HepG2 (cell line): ENCODE measurements around the gene SOBP. TPM values are rescaled to one million over a fixed set of nuclear protein-coding genes. Genes with fewer than 3 reads are reported as not detected.

ENCODE experiments used
- ATAC-seq: fragments of 200-7000 bp; cut with Tn5 transposase; 3 replicates; pipeline ENCODE4 v1.9.1; 2020; ENCODE audit warnings: mild to moderate bottlenecking, moderate library complexity
- BruUV-seq: library from RNA; stranded (reverse); fragments of 400-500 nt; replicated peaks from 2 replicates; lab custom pipeline; 2021; lab: Mats Ljungman, UMichigan
- CTCF ChIA-PET: fragments of 300-600 bp; formaldehyde crosslinking; extraction: SDS; loops from one replicate; lab custom pipeline; 2021; ENCODE audit warnings: low total read pairs, inconsistent platforms, low intra/inter-chr PET ratio; lab: Yijun Ruan, JAX
- POLR2A ChIA-PET: fragments of 350-600 bp; sonication (Branson Sonifier 250); formaldehyde crosslinking; loops from one replicate; lab custom pipeline; 2020; ENCODE audit warnings: antibody characterized with exemption, inconsistent platforms; lab: Yijun Ruan, JAX
- DNase-seq: peaks from one replicate; pipeline ENCODE4 v3.0.0-alpha.2; 2015; ENCODE audit warnings: low spot score
- FAIRE-seq: peaks from 3 replicates; lab custom pipeline; 2011; peaks lifted over from hg19 to GRCh38; lab: Jason Lieb, UNC
- H2AFZ ChIP-seq: one replicate; pipeline ENCODE4 v1.6.1; 2011; ENCODE audit warnings: low read length, inconsistent platforms
- H3K27ac ChIP-seq: fragments of 300-600 bp; 3 replicates; pipeline ENCODE4 v1.8.0; 2011; ENCODE audit warnings: mixed run types, mild to moderate bottlenecking, mixed read lengths, low read length, inconsistent platforms; ENCODE audit not compliant: insufficient read depth; ENCODE audit errors: extremely low read length
- H3K27me3 ChIP-seq, 2 experiments: fragments of 200-600 bp in 1 of 2; 2 replicates in 1 of 2; 3 replicates in 1 of 2; pipeline versions ENCODE4 v1.6.0 to v1.8.0; 2011; ENCODE audit warnings: low read length in 2 of 2, mild to moderate bottlenecking in 2 of 2, moderate library complexity in 2 of 2, inconsistent platforms in 1 of 2; ENCODE audit not compliant: insufficient read depth in 2 of 2, control insufficient read depth in 1 of 2
- H3K36me3 ChIP-seq, 2 experiments: fragments of 200-600 bp in 1 of 2; replicated peaks in 1 of 2; 2 replicates in 1 of 2; 3 replicates in 1 of 2; pipeline versions ENCODE4 v1.5.1 to v1.8.0; 2011; ENCODE audit warnings: low read length in 2 of 2, inconsistent platforms in 1 of 2; ENCODE audit not compliant: insufficient read depth in 2 of 2, control insufficient read depth in 1 of 2
- H3K4me1 ChIP-seq: 2 replicates; pipeline ENCODE4 v1.5.1; 2012; ENCODE audit warnings: low read length, inconsistent platforms; ENCODE audit not compliant: insufficient read depth
- H3K4me2 ChIP-seq: 2 replicates; pipeline ENCODE4 v1.6.0; 2011; ENCODE audit warnings: low read depth, low read length, inconsistent platforms
- H3K4me3 ChIP-seq, 3 experiments: fragments of 200-600 bp in 1 of 3; sonication (generic), shearing (Covaris generic) in 1 of 3; replicated peaks in 1 of 3; 2 replicates each; pipeline ENCODE4 v1.5.1; 2011 to 2016; ENCODE audit warnings: low read length in 3 of 3, inconsistent platforms in 2 of 3, low read depth in 2 of 3, mild to moderate bottlenecking in 2 of 3, control low read depth in 1 of 3, mixed read lengths in 1 of 3; ENCODE audit not compliant: insufficient read depth in 1 of 3
- H3K79me2 ChIP-seq: one replicate; pipeline ENCODE4 v1.6.1; 2011; ENCODE audit warnings: low read length, inconsistent platforms; ENCODE audit not compliant: insufficient read depth
- H3K9ac ChIP-seq: 2 replicates; pipeline ENCODE4 v1.6.0; 2011; ENCODE audit warnings: mild to moderate bottlenecking, low read depth, low read length, inconsistent platforms; ENCODE audit not compliant: insufficient read depth
- H3K9me3 ChIP-seq: 2 replicates; pipeline ENCODE4 v1.5.1; 2012; ENCODE audit warnings: mild to moderate bottlenecking, low read length
- H4K20me1 ChIP-seq: 2 replicates; pipeline ENCODE4 v1.6.0; 2011; ENCODE audit warnings: inconsistent platforms, mild to moderate bottlenecking, low read length, moderate library complexity; ENCODE audit not compliant: insufficient read depth
- FOXJ3 ChIP-seq: sonication (generic); formaldehyde crosslinking; IDR thresholded peaks from 2 replicates; pipeline ENCODE4 v1.4.0; 2020; ENCODE audit warnings: missing genetic modification reagents, mild to moderate bottlenecking, borderline replicate concordance
- FOXK2 ChIP-seq: fragments of 450-650 bp; IDR thresholded peaks from 2 replicates; pipeline ENCODE4 v1.6.1; 2016
- SSRP1 ChIP-seq: IDR thresholded peaks from 2 replicates; pipeline ENCODE4 v1.6.1; 2016; ENCODE audit warnings: control low read depth
- SUZ12 ChIP-seq: fragments of 150-350 bp; IDR thresholded peaks from 2 replicates; pipeline ENCODE4 v1.6.1; 2014; ENCODE audit warnings: low read depth, low read length
- TRIM24 ChIP-seq: sonication (generic); formaldehyde crosslinking; IDR thresholded peaks from 2 replicates; pipeline ENCODE4 v1.8.0; 2022; ENCODE audit warnings: mild to moderate bottlenecking, missing genetic modification reagents
- ZBTB38 ChIP-seq: sonication (generic); formaldehyde crosslinking; IDR thresholded peaks from 2 replicates; pipeline ENCODE4 v1.5.1; 2020; ENCODE audit warnings: mild to moderate bottlenecking, missing genetic modification reagents
- ZFP41 ChIP-seq: sonication (generic); formaldehyde crosslinking; IDR thresholded peaks from 2 replicates; pipeline ENCODE4 v1.4.0; 2020; ENCODE audit warnings: mild to moderate bottlenecking, missing genetic modification reagents, borderline replicate concordance
- ZNF629 ChIP-seq: sonication (generic); formaldehyde crosslinking; conservative IDR thresholded peaks from 2 replicates; pipeline ENCODE4 v1.5.0; 2020; ENCODE audit warnings: missing genetic modification reagents
- WGBS: methylation state at CpG from one replicate; pipeline ENCODE4 v1.1.6; 2017; ENCODE audit warnings: low lambda C conversion rate; 5-methylcytosine and 5-hydroxymethylcytosine counted together
- in situ Hi-C: cut with HindIII; loops from 2 replicates; pipeline ENCODE4 v1.10.0; 2017; ENCODE audit warnings: low pct_unique_long_range_greater_than_20kb; ENCODE audit not compliant: extremely low pct_ligation_motif_present
- intact Hi-C: fragments of 100-400 bp; cut with micrococcal nuclease; formaldehyde crosslinking; loops from one replicate; pipeline ENCODE4 v1.10.0; 2022; ENCODE audit not compliant: unreplicated experiment
- polyA plus RNA-seq, 8 experiments: library from polyadenylated mRNA; depleted of rRNA in 3 of 8; stranded (reverse) in 7 of 8; unstranded in 1 of 8; fragments of >200 nt; fragmentation: Illumina TruSeq in 4 of 8; extraction: Trizol in 4 of 8; gene quantifications; 2 replicates each; pipeline versions ENCODE4 v1.2.1 to v1.2.3, GENCODE V29; 2011 to 2016; ENCODE audit warnings: low read depth in 4 of 8, missing spikeins in 1 of 8, mixed read lengths in 1 of 8; ENCODE audit not compliant: insufficient read depth in 1 of 8
- total RNA-seq, 5 experiments: library from RNA; depleted of rRNA; stranded (reverse); fragments of >200 nt; fragmentation: Illumina TruSeq; extraction: Trizol; gene quantifications; 2 replicates each; pipeline ENCODE4 v1.2.3, GENCODE V29; 2016; ENCODE audit warnings: low read depth in 1 of 5
- TF ChIP-seq, protein P1 (sequence below): sonication (generic); formaldehyde crosslinking; IDR thresholded peaks from 2 replicates; pipeline ENCODE4 v1.8.0; 2022; ENCODE audit warnings: mild to moderate bottlenecking, missing genetic modification reagents, moderate library complexity
- TF ChIP-seq, protein P2 (sequence below): sonication (generic); formaldehyde crosslinking; IDR thresholded peaks from 2 replicates; pipeline ENCODE4 v1.4.0; 2020; ENCODE audit warnings: missing genetic modification reagents, mild to moderate bottlenecking, borderline replicate concordance
- TF ChIP-seq, protein P3 (sequence below): sonication (generic); formaldehyde crosslinking; IDR thresholded peaks from 2 replicates; pipeline ENCODE4 v1.5.1; 2020; ENCODE audit warnings: mild to moderate bottlenecking, moderate library complexity, missing genetic modification reagents
- TF ChIP-seq, protein P4 (sequence below): sonication (generic); formaldehyde crosslinking; IDR thresholded peaks from 2 replicates; pipeline ENCODE4 v1.8.0; 2022; ENCODE audit warnings: mild to moderate bottlenecking, missing genetic modification reagents, moderate library complexity
- TF ChIP-seq, protein P5 (sequence below): IDR thresholded peaks from 2 replicates; pipeline ENCODE4 v1.6.1; 2016; ENCODE audit warnings: mild to moderate bottlenecking

Gene SOBP
- total and polyA plus RNA-seq, 2 of the 13 experiments (the other 11 are each of a cell fraction or from before 2014, with no cell fraction given) = 1.5 to 6.9 TPM

DNA sequence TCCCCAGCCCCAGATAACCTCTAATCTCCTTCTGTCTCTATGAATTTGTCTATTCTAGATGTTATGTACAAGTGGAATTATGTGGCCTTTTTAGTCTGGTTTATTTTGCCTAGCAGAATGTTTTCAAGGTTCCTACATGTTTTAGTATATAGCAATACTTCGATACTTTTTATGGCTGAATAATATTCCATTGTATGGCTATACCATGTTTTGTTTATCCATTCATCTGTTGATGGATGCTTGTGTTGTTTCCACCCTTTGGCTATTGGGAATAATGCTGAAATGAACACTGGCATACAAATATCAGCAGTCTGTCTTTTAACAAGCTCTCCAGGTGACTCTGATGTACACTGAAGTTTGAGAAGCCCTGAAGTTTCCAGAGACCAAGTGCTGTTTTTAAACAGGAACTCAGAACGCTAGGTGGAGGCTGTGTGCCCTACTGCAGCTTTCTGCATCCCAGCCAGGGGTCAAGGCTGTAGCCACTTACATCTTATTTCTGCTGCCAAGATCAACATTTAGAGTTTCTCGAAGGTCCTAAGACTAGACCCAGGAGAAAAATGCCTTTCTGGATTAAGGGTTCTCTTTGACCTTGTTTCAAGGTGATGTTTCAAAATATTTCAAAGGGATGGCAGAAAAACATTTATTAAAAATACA lies 123.0 kb downstream of the SOBP start:
- no peak for DNase-seq
- no peak for ATAC-seq
- no peak for FAIRE-seq

More for the DNA sequence above, 123.0 kb downstream of the SOBP start:
- no peaks in the 10 kb centered on the region for H3K79me2 ChIP-seq
- intact Hi-C loops = no loop called here
- POLR2A ChIA-PET = no interaction called here
- H3K4me2 ChIP-seq = no peak overlapping the region
- H3K4me1 ChIP-seq = peaks cover 6% of the 10 kb centered on the region; the same call in 1 of the 2 replicates
- WGBS = 100% methylated on average over 3 of the region's 3 CpGs
- H2AFZ ChIP-seq = no peak overlapping the region
- no peaks in the 10 kb centered on the region for H3K27me3 ChIP-seq
- no peaks in the 10 kb centered on the region for H3K9me3 ChIP-seq
- H4K20me1 ChIP-seq = peaks cover 5% of the 10 kb centered on the region; the same call in 1 of the 2 replicates
- no peak overlapping the region for H3K27ac ChIP-seq
- in situ Hi-C loops = no loop called here
- TF ChIP-seq FOXK2 (no peak), ZFP41 (CRISPR knock-in tag) (no peak), FOXJ3 (CRISPR knock-in tag) (no peak), ZBTB38 (CRISPR knock-in tag) (no peak), SUZ12 (no peak), SSRP1 (CRISPR knock-in tag) (no peak), ZNF629 (CRISPR knock-in tag) (no peak), TRIM24 (CRISPR knock-in tag) (no peak)
- TF ChIP-seq, protein P1, sequence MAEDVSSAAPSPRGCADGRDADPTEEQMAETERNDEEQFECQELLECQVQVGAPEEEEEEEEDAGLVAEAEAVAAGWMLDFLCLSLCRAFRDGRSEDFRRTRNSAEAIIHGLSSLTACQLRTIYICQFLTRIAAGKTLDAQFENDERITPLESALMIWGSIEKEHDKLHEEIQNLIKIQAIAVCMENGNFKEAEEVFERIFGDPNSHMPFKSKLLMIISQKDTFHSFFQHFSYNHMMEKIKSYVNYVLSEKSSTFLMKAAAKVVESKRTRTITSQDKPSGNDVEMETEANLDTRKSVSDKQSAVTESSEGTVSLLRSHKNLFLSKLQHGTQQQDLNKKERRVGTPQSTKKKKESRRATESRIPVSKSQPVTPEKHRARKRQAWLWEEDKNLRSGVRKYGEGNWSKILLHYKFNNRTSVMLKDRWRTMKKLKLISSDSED (CRISPR knock-in tag) = no peak
- TF ChIP-seq, protein P2, sequence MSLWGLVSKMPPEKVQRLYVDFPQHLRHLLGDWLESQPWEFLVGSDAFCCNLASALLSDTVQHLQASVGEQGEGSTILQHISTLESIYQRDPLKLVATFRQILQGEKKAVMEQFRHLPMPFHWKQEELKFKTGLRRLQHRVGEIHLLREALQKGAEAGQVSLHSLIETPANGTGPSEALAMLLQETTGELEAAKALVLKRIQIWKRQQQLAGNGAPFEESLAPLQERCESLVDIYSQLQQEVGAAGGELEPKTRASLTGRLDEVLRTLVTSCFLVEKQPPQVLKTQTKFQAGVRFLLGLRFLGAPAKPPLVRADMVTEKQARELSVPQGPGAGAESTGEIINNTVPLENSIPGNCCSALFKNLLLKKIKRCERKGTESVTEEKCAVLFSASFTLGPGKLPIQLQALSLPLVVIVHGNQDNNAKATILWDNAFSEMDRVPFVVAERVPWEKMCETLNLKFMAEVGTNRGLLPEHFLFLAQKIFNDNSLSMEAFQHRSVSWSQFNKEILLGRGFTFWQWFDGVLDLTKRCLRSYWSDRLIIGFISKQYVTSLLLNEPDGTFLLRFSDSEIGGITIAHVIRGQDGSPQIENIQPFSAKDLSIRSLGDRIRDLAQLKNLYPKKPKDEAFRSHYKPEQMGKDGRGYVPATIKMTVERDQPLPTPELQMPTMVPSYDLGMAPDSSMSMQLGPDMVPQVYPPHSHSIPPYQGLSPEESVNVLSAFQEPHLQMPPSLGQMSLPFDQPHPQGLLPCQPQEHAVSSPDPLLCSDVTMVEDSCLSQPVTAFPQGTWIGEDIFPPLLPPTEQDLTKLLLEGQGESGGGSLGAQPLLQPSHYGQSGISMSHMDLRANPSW = no peak
- TF ChIP-seq, protein P3, sequence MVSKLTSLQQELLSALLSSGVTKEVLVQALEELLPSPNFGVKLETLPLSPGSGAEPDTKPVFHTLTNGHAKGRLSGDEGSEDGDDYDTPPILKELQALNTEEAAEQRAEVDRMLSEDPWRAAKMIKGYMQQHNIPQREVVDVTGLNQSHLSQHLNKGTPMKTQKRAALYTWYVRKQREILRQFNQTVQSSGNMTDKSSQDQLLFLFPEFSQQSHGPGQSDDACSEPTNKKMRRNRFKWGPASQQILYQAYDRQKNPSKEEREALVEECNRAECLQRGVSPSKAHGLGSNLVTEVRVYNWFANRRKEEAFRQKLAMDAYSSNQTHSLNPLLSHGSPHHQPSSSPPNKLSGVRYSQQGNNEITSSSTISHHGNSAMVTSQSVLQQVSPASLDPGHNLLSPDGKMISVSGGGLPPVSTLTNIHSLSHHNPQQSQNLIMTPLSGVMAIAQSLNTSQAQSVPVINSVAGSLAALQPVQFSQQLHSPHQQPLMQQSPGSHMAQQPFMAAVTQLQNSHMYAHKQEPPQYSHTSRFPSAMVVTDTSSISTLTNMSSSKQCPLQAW = no peak
- TF ChIP-seq, protein P4, sequence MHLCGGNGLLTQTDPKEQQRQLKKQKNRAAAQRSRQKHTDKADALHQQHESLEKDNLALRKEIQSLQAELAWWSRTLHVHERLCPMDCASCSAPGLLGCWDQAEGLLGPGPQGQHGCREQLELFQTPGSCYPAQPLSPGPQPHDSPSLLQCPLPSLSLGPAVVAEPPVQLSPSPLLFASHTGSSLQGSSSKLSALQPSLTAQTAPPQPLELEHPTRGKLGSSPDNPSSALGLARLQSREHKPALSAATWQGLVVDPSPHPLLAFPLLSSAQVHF (CRISPR knock-in tag) = no peak
- TF ChIP-seq, protein P5, sequence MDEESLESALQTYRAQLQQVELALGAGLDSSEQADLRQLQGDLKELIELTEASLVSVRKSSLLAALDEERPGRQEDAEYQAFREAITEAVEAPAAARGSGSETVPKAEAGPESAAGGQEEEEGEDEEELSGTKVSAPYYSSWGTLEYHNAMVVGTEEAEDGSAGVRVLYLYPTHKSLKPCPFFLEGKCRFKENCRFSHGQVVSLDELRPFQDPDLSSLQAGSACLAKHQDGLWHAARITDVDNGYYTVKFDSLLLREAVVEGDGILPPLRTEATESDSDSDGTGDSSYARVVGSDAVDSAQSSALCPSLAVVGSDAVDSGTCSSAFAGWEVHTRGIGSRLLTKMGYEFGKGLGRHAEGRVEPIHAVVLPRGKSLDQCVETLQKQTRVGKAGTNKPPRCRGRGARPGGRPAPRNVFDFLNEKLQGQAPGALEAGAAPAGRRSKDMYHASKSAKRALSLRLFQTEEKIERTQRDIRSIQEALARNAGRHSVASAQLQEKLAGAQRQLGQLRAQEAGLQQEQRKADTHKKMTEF (CRISPR knock-in tag) = no peak
- no TSS peak for BruUV-seq
- peaks cover 1 to 15% of the 10 kb centered on the region in 2 experiments; a peak in 4 of 5 replicates for H3K36me3 ChIP-seq
- no peak overlapping the region for H3K4me3 ChIP-seq
- H3K9ac ChIP-seq = no peak overlapping the region
- CTCF ChIA-PET = no interaction called here
